GM18526 (cell line): ENCODE results near the gene ESR2.

Source experiments
- POLR2A ChIP-seq: IDR thresholded peaks from 3 replicates; pipeline ENCODE4 v1.6.1; 2011; ENCODE audit not compliant: insufficient read length; ENCODE audit errors: extremely low read depth

ESR2 gene

DNA sequence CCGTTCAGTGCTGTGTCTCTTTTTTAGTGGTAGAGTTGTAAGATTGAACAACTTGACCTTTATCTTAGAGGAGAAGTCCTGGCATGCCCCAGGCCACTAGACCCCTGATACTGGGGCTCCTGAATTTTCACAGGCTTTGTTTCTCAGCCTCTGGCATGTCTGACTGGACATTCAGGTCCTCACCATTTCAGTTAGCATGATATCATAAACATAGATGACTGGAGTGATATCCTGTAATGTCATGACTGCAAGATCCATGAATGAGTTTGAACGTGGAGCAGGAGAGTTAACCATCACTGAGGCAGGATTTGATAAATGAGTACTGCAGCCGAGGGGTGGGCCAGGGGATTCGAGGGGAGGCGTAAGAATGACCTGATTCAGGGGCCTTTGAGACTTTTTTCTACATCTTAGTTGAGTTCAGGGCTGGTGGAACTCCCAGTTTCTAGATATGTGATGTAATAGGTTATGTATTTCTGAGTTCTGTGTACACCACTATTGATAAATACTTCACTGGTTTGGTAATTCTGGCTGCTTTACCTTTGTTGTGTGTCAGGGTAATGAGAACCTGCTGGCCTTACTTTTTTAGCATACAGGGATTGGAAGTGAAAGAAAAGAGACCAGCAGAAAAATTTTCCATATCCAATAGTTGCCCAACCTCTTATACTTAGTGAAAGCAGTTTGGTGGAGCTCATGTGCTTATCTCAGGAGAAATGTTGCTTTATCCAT is 224.4 kb downstream of the ESR2 start:
- no peak for TF ChIP-seq POLR2A

DNA sequence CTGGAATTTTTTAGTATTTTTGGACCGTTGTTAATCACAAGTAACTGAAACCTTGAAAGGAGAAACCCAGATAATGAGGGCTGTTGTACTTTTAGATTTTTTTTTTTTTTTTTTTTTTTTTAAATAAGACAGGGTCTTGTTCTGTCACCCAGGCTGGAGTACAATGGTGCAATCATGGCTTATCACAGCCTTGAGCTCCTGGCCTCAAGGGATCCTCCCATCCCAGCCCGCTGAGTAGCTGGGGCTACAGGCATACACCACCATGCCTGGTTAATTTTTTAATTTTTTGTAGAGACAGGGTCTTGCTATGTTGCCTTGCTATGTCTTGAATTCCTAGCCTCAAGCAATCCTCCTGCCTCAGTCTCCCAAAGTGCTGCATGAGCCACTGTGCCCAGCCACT is 229.7 kb downstream of the ESR2 start:
- no peak for TF ChIP-seq POLR2A

DNA sequence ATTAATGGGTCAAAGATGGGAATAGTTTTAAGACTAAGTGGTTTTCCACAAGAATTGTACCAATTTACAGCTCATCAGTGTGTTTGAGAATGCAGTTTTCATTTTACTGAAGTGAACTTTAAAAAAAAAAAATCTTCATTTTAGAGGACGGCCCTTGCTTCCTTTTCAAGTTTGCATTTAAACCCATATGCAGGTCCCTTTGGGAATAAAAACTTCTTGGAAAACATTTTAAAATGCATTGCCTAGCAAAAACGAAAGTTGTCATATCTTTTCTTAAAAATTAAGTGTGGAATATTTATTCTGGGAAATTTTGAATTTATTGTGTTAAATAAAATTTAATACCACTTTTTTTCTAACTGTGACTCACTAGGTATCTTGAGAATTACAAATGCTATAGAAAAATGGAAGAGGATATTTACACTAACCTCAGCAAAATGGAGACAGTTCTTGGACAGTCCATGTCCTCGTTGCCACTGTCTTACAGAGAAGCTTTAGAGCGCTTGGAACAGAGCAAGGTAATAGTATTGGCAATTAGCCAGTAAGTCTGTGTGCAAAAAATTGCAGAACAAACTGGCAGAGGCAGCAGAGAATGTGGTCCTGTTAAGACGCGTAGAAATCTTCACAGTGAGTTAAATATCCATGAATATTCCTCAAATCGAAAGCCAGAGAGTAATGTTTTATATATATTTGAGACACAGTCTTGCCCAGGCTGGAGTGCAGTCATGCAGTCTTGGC is 231.6 kb downstream of the ESR2 start:
- TF ChIP-seq POLR2A = no peak

DNA sequence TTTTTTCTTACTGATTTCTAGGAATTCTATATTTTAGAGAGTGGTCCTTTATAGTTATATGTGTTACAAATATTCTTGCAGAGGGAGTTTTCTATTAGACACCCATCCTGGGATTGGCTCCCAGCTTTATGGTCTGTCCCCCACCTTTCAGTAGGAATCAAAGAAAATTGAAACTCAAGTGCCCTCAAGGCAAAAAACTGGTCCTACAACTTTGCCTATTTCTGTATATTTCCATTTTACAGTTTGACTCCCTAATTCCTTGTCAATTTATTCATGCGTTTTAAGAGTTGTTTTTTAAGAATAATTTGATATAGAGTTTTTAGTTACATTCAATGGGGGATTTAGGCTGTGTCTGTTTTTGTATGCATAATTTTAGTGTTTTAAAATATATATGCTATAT is 232.5 kb downstream of the ESR2 start:
- TF ChIP-seq POLR2A = no peak

DNA sequence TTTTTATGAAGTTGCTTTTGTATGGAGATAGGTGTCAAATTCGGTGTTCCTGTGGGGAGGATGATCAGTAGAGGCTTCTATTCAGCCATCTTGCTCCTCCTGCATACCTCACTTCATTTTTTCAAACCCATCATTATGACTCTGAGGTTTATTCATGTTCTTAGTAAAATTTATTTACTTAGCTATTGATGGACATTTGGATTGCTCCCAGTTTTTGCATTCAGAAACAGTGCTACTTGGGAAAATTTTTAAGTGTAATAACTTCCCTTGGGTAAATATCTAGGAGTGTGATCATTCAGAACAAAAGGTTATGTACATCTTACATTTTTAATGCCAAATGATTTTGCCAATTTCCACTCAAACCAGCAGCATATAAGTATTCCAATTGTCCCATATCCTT is 233.1 kb downstream of the ESR2 start:
- TF ChIP-seq POLR2A = no peak

DNA sequence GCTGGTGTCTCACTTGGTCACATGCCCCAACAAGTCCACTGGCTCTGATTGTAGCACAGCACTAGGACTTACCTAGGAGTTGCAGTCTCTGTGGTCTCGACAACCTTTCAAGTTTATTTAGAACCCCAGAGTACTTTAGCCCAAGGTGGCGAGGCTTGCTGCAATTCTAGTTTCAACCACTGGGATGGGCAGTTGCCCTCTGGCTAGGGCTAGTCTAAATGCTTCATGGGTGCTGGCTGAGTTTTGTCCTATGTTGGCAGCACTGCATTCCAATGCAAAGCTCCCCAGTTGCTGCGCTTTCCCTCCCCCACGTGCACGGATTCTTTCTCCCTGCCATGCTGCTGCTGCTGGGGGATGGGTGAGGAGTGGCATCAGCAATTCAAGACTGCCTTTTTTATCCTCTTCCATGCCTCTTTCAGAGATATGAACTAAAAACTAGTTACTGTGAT is 233.5 kb downstream of the ESR2 start:
- TF ChIP-seq POLR2A = no peak

DNA sequence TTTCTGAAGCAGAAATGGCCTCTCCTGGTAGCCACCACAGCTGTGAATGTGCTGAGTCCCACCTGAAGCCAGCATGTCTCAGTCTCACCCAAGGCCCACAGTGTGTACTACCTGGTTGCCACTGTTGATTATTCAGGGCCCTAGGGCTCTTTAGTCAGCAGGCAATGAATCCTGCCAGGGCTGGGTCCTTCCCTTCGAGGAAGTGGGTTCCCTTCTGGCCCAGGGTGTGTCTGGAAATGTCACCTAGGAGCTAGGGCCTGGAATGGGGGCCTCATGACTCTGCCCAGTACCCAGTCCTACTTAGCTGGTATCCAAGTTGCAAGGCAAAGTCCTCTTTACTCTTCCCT is 234.0 kb downstream of the ESR2 start:
- no peak for TF ChIP-seq POLR2A

DNA sequence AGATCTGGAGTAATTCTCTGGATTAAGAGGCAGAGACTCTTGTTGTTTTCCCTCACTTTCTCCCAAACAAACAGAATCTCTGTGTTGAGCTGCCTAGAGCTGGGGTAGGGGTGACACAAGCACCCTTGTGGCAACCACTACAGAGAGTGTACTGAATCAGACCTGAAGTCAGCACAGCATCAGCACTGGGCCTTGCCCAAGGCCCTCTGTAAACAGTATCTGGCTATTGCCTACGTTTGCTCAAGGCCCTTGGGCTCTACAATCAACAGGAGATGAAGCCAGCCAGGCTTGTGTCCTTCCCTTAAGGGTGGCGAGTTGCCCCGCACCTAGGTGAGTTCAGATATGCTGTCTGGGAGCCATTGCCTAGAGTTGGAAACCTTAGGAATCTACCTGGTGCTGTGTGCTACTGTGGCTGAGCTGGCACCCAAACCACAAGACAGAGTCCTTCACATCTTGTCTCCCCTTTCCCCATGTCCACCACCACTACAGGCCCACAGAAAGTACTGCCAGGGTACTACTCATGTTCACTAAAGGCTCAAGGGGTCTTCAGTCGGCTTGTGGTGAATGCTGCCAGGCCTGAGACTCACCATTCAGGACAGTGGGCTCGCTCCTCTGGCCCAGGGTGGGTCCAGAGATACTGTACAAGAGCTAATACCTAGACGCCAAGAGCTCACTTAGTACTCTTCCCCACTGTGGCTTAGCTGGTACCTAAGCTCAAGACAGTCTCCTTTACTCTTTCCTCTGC is 234.5 kb downstream of the ESR2 start:
- no peak for TF ChIP-seq POLR2A

DNA sequence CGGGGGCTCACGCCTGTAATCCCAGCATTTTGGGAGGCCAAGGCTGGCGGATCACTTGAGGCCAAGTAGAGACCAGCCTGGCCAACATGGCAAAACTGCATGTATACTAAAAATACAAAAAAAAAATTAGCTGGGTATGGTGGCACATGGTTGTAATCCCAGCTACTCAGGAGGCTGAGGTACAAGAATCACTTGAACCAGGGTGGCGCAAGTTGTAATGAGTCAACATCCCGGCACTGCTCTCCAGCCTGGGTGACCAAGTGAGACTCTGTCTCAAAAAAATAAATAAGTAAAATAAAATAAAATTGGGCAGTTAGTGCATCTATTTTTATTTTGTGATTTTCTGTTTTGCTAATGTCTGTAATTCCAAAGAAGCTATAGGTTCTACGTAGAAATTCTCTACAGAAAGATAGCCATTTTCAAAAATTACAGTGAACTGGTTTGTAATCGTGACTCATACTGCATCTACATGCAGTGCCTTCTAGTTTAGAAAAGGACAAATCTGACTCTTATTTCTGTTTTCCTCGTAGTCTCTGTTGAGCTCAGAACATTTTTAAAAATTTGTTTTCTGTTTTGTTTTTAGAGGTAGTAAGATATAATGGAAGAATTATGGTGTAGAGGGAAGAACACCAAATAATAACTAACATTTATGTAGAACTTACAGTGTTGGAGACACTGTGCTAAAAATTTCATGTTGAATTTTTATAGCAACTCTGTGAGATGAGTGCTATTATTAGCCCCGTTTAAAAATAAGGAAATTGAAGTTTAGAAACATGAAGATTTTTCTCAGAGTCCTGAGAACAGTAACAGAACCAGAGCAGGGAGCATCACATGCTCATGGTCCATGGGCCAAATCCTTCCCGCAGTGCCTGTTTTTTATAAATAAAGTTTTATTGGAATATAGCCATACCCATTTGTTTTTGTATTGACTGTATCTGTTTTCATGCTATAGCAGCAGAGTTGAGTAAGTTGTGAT is 240.2 kb downstream of the ESR2 start:
- TF ChIP-seq POLR2A = no peak

DNA sequence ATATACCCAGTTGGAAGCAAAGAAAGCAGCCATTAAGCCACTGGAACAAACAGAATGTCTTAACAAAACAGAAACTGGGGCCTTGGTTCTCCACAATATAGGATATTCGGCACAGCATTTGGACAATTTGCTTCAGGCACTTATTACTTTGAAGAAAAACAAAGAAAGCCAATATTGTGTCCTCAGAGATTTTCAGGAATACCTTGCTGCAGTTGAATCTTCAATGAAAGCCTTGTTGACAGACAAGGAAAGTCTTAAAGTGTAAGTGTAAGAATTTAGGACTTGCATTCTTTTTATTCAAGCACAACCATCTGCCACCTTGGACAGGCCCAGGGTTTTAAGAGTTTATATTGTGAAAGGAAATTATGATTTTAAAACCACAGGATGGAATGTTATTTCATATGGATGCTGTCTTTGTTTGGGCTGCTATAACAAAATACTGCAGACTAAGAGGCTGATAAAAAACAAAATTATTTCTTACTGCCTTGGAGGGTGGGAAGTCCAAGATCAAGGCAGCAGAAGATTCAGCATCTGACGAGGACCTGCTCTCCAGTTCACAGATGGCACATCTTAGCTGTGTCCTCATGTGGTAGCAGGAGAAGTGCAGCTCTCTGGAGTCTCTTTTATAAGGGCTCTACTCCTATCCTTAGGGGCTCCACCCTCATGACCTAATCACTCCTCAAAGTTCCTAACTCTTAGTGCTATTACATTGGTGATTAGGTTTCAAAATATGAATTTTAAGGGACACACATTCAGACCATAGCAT is 244.4 kb downstream of the ESR2 start:
- TF ChIP-seq POLR2A = no peak

DNA sequence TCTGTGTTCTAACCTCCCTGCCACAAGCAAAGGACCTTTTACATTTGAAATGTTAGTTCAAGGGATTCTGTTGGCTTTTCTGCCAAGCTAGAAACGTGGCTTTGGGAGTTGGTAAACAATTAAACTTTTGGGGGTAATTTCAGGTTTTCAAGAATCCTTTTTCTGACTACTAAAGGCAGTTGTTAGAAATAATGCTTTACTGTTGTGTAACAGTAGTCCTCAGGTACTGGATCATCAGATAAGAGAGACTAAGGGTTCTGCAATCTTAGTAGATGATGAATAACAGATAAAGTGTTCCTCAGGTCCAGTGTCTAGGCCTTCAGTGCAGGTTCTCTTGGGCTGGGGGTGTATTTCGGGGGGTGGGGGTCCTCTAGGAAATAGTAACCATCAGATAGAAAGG is 249.1 kb downstream of the ESR2 start:
- TF ChIP-seq POLR2A = no peak

DNA sequence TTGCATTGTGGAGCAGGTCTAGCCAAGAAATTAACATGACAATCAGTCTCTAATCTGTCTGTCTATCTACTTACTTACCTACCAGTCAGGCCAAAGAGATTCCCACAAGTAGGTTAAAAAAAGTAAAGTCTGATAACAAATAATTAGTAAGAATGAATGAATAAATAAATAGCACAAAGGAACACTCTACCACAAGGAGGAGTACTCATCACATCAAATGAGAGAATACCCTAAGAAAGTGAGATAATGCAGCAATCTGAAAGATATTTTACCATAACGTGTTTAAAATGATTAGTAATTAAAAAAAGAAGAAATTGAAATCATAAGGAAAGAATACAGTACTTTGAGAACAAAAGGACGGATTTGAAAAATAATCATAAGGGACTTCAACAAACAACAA is 254.1 kb downstream of the ESR2 start:
- TF ChIP-seq POLR2A = no peak

DNA sequence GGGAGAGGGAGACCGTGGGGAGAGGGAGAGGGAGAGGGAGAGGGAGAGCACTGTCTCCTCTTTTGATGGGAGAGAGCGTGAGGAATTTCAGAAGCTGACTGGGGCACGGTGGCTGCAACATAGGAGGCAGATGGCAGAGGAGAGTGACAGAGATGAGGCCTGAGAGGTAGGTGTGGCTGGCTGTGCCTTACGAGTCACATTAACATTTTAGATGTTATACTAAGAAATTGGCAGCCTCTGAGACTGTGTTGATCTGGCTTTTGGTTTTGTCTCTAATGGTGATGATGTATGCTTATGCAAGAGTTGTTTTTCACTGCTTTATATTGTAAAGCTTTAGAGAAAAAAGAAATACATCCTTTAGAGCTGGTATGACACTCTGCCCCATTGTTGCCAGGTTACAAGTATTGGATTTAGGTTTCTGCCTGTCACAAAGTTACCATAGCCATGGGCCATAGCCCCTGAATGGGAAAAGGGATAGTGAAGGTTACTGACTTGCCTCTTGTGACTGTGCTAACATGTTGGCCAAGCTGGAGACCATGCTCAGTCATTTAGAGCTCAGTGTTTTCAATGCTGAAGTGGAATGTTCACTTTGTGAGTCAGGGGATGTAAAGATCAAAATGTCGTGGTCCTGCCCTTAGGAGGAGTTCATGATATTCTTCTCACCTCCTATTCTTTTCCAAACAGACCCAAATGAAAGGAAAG is 255.2 kb downstream of the ESR2 start:
- no peak for TF ChIP-seq POLR2A

DNA sequence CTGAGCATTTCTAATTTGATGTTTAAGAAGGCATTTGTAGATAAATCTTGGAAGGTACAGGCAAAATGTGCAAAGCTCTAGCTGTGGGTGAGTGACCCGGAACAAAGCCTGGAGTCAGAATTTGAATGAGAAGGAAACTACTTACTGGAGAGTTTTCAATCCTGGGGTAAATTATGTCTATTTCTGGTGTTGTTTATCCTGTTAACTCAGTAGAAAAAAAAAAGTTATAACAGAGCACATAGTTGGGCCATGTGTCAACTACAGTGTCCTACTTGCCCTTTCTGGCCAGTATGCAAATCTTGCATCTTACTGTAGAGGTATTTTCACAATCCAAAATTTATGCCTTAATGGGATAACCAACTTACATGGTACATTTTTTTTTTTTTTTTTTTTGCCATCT is 259.0 kb downstream of the ESR2 start:
- no peak for TF ChIP-seq POLR2A
